ENCODE data around the gene TH. TPM values are rescaled to one million over a fixed set of nuclear protein-coding genes. Genes with fewer than 3 reads are reported as not detected.

The TH gene
- total RNA-seq, 4 donors from 2014 or later = 0.36 to 0.84 TPM; not detected in 2

GRCh38 chr11:2193099-2193887 lies 21.7 kb upstream of the TH start:
- no peak overlapping the region for H3K4me3 ChIP-seq (ENCODE audit: low read depth, poor library complexity, severe bottlenecking)
- intact Hi-C loops (cut with DNase I; ENCODE audit: low total_unique reads) = loop anchor here (10.0 kb wide), 1 partner anchor 702 kb away; no protein-coding TSS in a partner anchor
- TF ChIP-seq POLR2A (IDR thresholded peaks at IDR 0.05) = no peak
- no peak for TF ChIP-seq CTCF (IDR thresholded peaks at IDR 0.05)
- DNase-seq (ENCODE audit: low spot score in 2 of 2) = no peak
- WGBS, 2 donors = 66 to 69% methylated on average over 20 to 26 of the region's 26 CpGs

GRCh38 chr11:2192435-2192834 lies 20.8 kb upstream of the TH start:
- intact Hi-C loops (cut with DNase I; ENCODE audit: low total_unique reads) = loop anchor here (10.0 kb wide), 1 partner anchor 702 kb away; no protein-coding TSS in a partner anchor
- TF ChIP-seq POLR2A (IDR thresholded peaks at IDR 0.05) = no peak
- no peak for TF ChIP-seq CTCF (IDR thresholded peaks at IDR 0.05)
- WGBS, 2 donors = 76 to 83% methylated on average over 3 to 8 of the region's 10 CpGs
- no peak for DNase-seq (ENCODE audit: low spot score in 2 of 2)
- H3K4me3 ChIP-seq (ENCODE audit: low read depth, poor library complexity, severe bottlenecking) = no peak overlapping the region

- 77 to 79% methylated on average over 7 of the region's 7 CpGs for WGBS, 2 donors
- intact Hi-C loops (cut with DNase I; ENCODE audit: low total_unique reads) = loop anchor here (10.0 kb wide), 1 partner anchor 703 kb away; no protein-coding TSS in a partner anchor
- H3K4me3 ChIP-seq (ENCODE audit: low read depth, poor library complexity, severe bottlenecking) = no peak overlapping the region
- TF ChIP-seq CTCF (IDR thresholded peaks at IDR 0.05) (no peak), POLR2A (IDR thresholded peaks at IDR 0.05) (no peak)
- DNase-seq (ENCODE audit: low spot score in 2 of 2) = no peak
These were observed 20.3 kb upstream of the TH start for GRCh38 chr11:2191883-2192282.

- intact Hi-C loops (cut with DNase I; ENCODE audit: low total_unique reads) = loop anchor here (10.0 kb wide), 1 partner anchor 704 kb away; no protein-coding TSS in a partner anchor
- no peak overlapping the region for H3K4me3 ChIP-seq (ENCODE audit: low read depth, poor library complexity, severe bottlenecking)
- 28 to 30% methylated on average over 30 of the region's 30 CpGs for WGBS, 2 donors
- DNase-seq (ENCODE audit: low spot score in 2 of 2) = no peak
- no peak for TF ChIP-seq CTCF (IDR thresholded peaks at IDR 0.05)
- no peak for TF ChIP-seq POLR2A (IDR thresholded peaks at IDR 0.05)
These were observed 19.2 kb upstream of the TH start for GRCh38 chr11:2190657-2191471.

- intact Hi-C loops (cut with DNase I; ENCODE audit: low total_unique reads) = loop anchor here (10.0 kb wide), 1 partner anchor 705 kb away; no protein-coding TSS in a partner anchor
- no peak for DNase-seq (ENCODE audit: low spot score in 2 of 2)
- TF ChIP-seq CTCF (IDR thresholded peaks at IDR 0.05) (no peak), POLR2A (IDR thresholded peaks at IDR 0.05) (no peak)
These were observed 18.5 kb upstream of the TH start for GRCh38 chr11:2189938-2190656.

More at GRCh38 chr11:2189938-2190656, 18.5 kb upstream of the TH start:
- H3K4me3 ChIP-seq (ENCODE audit: low read depth, poor library complexity, severe bottlenecking) = no peak overlapping the region
- WGBS, 2 donors = 51 to 54% methylated on average over 28 to 29 of the region's 29 CpGs
